H9 (cell line): ENCODE results near the gene LHFPL6. TPM values are rescaled to one million over a fixed set of nuclear protein-coding genes. Genes with fewer than 3 reads are reported as not detected.

Source experiments
- DNase-seq: peaks from one replicate; pipeline ENCODE4 v3.0.0-alpha.2; 2017
- H2AFZ ChIP-seq: one replicate; pipeline ENCODE4 v1.6.1; 2013; ENCODE audit warnings: mild to moderate bottlenecking, low read length, control low read depth, moderate library complexity
- H2AK5ac ChIP-seq: 2 replicates; pipeline ENCODE4 v1.6.1; 2013; ENCODE audit warnings: low read length, control low read depth, mixed read lengths; ENCODE audit not compliant: insufficient read length
- H2BK120ac ChIP-seq: one replicate; pipeline ENCODE4 v1.6.1; 2013; ENCODE audit warnings: low read depth, mild to moderate bottlenecking, low read length, control low read depth, inconsistent platforms; ENCODE audit not compliant: poor library complexity, severe bottlenecking
- H2BK12ac ChIP-seq: 2 replicates; pipeline ENCODE4 v1.6.1; 2013; ENCODE audit warnings: low read length, control low read depth, mixed read lengths, low read depth; ENCODE audit not compliant: insufficient read length
- H2BK15ac ChIP-seq: 2 replicates; pipeline ENCODE4 v1.6.1; 2013; ENCODE audit warnings: low read depth, low read length, control low read depth
- H2BK20ac ChIP-seq: one replicate; pipeline ENCODE4 v1.6.1; 2013; ENCODE audit warnings: low read depth, mild to moderate bottlenecking, low read length, control low read depth, inconsistent platforms; ENCODE audit not compliant: poor library complexity, severe bottlenecking
- H2BK5ac ChIP-seq: 2 replicates; pipeline ENCODE4 v1.6.1; 2013; ENCODE audit warnings: low read length, control low read depth, mixed read lengths; ENCODE audit not compliant: insufficient read length
- H3K14ac ChIP-seq: 2 replicates; pipeline ENCODE4 v1.6.1; 2013; ENCODE audit warnings: low read length, control low read depth; ENCODE audit not compliant: insufficient read depth
- H3K18ac ChIP-seq: 2 replicates; pipeline ENCODE4 v1.6.1; 2013; ENCODE audit warnings: low read depth, mild to moderate bottlenecking, mixed read lengths, low read length, control low read depth; ENCODE audit not compliant: insufficient read length
- H3K23ac ChIP-seq: 2 replicates; pipeline ENCODE4 v1.6.1; 2013; ENCODE audit warnings: low read length, control low read depth, mixed read lengths, low read depth; ENCODE audit not compliant: insufficient read length
- H3K23me2 ChIP-seq: 2 replicates; pipeline ENCODE4 v1.6.1; 2013; ENCODE audit warnings: low read depth, mild to moderate bottlenecking, mixed read lengths, low read length, control low read depth; ENCODE audit not compliant: insufficient read length, poor library complexity, severe bottlenecking
- H3K27ac ChIP-seq: 2 replicates; pipeline ENCODE4 v1.5.1; 2013; ENCODE audit warnings: low read length, control low read depth, mixed read lengths, low read depth; ENCODE audit not compliant: insufficient read length
- H3K27me3 ChIP-seq: 2 replicates; pipeline ENCODE4 v1.6.1; 2013; ENCODE audit warnings: low read length, control low read depth, inconsistent platforms; ENCODE audit not compliant: insufficient read depth
- H3K4ac ChIP-seq: 2 replicates; pipeline ENCODE4 v1.6.1; 2013; ENCODE audit warnings: low read depth, mild to moderate bottlenecking, control low read depth, inconsistent platforms, low read length, moderate library complexity
- H3K4me1 ChIP-seq: 2 replicates; pipeline ENCODE4 v1.6.1; 2013; ENCODE audit warnings: low read length, control low read depth, inconsistent platforms; ENCODE audit not compliant: insufficient read depth
- H3K4me2 ChIP-seq: 2 replicates; pipeline ENCODE4 v1.6.1; 2013; ENCODE audit warnings: low read length, control low read depth, mixed read lengths; ENCODE audit not compliant: insufficient read length, insufficient read depth
- H3K56ac ChIP-seq: 2 replicates; pipeline ENCODE4 v1.6.1; 2013; ENCODE audit warnings: low read depth, mild to moderate bottlenecking, mixed read lengths, low read length, control low read depth; ENCODE audit not compliant: insufficient read length
- H3K79me1 ChIP-seq: 2 replicates; pipeline ENCODE4 v1.6.1; 2013; ENCODE audit warnings: low read depth, mild to moderate bottlenecking, moderate library complexity, low read length, control low read depth, inconsistent platforms; ENCODE audit not compliant: insufficient read depth, poor library complexity, severe bottlenecking
- H3K79me2 ChIP-seq: 2 replicates; pipeline ENCODE4 v1.6.1; 2013; ENCODE audit warnings: low read length, control low read depth, inconsistent platforms; ENCODE audit not compliant: insufficient read depth
- H3K9ac ChIP-seq: 2 replicates; pipeline ENCODE4 v1.6.1; 2013; ENCODE audit warnings: low read length, control low read depth, mixed read lengths; ENCODE audit not compliant: insufficient read length; ENCODE audit errors: extremely low read depth
- H3K9me3 ChIP-seq: one replicate; pipeline ENCODE4 v1.6.1; 2013; ENCODE audit warnings: low read depth, low read length, inconsistent platforms; ENCODE audit not compliant: control insufficient read depth
- H3T11ph ChIP-seq: one replicate; pipeline ENCODE4 v1.6.1; 2013; ENCODE audit warnings: mild to moderate bottlenecking, low read length, control low read depth, inconsistent platforms
- H4K20me1 ChIP-seq: one replicate; pipeline ENCODE4 v1.6.1; 2013; ENCODE audit not compliant: control insufficient read depth, insufficient read length, insufficient read depth
- H4K5ac ChIP-seq: 2 replicates; pipeline ENCODE4 v1.6.1; 2013; ENCODE audit warnings: low read depth, mild to moderate bottlenecking, mixed read lengths, low read length, control low read depth; ENCODE audit not compliant: insufficient read length
- H4K8ac ChIP-seq: replicated peaks from 2 replicates; pipeline ENCODE4 v1.6.1; 2013; ENCODE audit warnings: low read length, control low read depth, mixed read lengths, low read depth; ENCODE audit not compliant: insufficient read length
- H4K91ac ChIP-seq: 2 replicates; pipeline ENCODE4 v1.6.1; 2013; ENCODE audit warnings: low read depth, mild to moderate bottlenecking, moderate library complexity, mixed read lengths, low read length, control low read depth; ENCODE audit not compliant: insufficient read length
- H3K27ac Mint-ChIP-seq, 3 experiments: 2 replicates in 2 of 3; 3 replicates in 1 of 3; pipeline ENCODE4 v1.8.0; 2020 to 2021; ENCODE audit warnings: mixed read lengths in 3 of 3, mild to moderate bottlenecking in 1 of 3, moderate library complexity in 1 of 3
- H3K27me3 Mint-ChIP-seq: 2 replicates; pipeline ENCODE4 v1.8.0; 2021; ENCODE audit warnings: low read depth, mild to moderate bottlenecking, moderate library complexity, mixed read lengths
- H3K36me3 Mint-ChIP-seq, 3 experiments: 2 replicates in 2 of 3; 3 replicates in 1 of 3; pipeline ENCODE4 v1.8.0; 2020 to 2021; ENCODE audit warnings: low read depth in 3 of 3, mixed read lengths in 3 of 3; ENCODE audit not compliant: insufficient read depth in 1 of 3
- H3K4me1 Mint-ChIP-seq, 2 experiments: 2 replicates each; pipeline ENCODE4 v1.8.0; 2020; ENCODE audit warnings: mixed read lengths in 2 of 2
- H3K4me3 Mint-ChIP-seq, 2 experiments: 2 replicates in 1 of 2; 3 replicates in 1 of 2; pipeline ENCODE4 v1.8.0; 2020 to 2021; ENCODE audit warnings: mild to moderate bottlenecking in 2 of 2, mixed read lengths in 2 of 2, moderate library complexity in 1 of 2
- H3K9me3 Mint-ChIP-seq, 2 experiments: 2 replicates in 1 of 2; 3 replicates in 1 of 2; pipeline ENCODE4 v1.8.0; 2020; ENCODE audit warnings: mild to moderate bottlenecking in 2 of 2, mixed read lengths in 2 of 2, moderate library complexity in 1 of 2
- WGBS: extraction: QIAGEN DNeasy Blood & Tissue Kit; methylation state at CpG from one replicate; pipeline ENCODE4 v1.1.7; 2013; ENCODE audit warnings: missing lambda C conversion rate, low lambda C conversion rate, mixed read lengths; ENCODE audit not compliant: insufficient read length; ENCODE audit errors: extremely low coverage; 5-methylcytosine and 5-hydroxymethylcytosine counted together
- total RNA-seq: library from RNA; stranded (reverse); gene quantifications from 2 replicates; pipeline ENCODE4 v1.2.1, GENCODE V29; 2021
- TF ChIP-seq, protein P1 (sequence below): fragments of 200-600 bp; sonication (generic); conservative IDR thresholded peaks from 3 replicates; pipeline ENCODE4 v1.8.0; 2021; ENCODE audit warnings: antibody characterized with exemption, mild to moderate bottlenecking

LHFPL6 gene
- total RNA-seq, 1 experiment from 2014 or later = 3.5 TPM

DNA sequence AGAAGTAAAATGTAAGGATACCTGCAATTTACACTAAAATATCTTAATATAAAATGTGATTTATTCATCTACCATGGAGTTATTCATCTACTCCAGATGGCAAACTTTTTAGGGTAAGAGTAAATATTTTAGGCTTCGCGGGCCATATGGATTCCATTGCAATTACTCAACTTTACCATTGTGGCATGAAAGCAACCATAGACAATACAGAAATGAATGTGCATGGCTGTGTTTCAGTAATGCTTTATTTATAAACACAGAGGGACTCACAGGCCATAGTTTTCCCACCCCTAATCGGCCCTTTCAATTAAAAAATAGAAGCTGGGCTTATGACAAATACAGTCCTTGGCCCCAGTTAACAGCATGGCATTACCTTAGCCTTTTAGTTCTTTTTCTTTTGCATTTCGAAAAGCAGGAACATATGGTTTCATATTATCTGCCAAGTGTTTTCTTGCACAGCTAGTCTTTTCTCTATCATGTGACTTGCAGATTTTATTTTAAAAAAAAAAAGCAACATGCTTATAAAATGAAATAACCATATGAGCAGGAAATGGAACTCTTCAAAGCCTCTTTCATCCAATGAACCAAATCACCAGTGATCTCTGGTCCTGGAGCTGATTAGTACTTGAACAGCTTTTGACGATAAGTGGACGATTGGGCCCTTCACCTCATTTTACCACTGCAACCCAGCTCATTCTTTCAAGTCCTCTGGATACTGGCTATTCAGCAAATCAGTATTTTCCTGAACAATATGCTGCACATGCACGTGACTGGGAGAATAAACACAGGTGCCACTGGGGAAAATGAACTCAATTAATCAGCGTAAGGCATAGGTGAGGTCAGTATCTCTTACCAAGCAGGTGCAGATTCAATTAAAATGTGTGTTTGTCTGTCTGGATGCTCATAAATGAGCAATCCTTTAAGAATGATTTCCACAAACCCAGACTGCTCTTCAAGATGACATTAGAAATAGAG, 63.9 kb downstream of the LHFPL6 start:
- no peaks in the 10 kb centered on the region for H3K36me3 Mint-ChIP-seq
- no peak overlapping the region for H4K91ac ChIP-seq
- no peaks in the 10 kb centered on the region for H3K79me2 ChIP-seq
- no peak overlapping the region for H2AK5ac ChIP-seq
- DNase-seq = no peak
- peaks cover 3 to 8% of the 10 kb centered on the region in 2 experiments; a peak in 2 of 4 replicates for H3K4me1 Mint-ChIP-seq
- no peaks in the 10 kb centered on the region for H3K9me3 Mint-ChIP-seq
- no peak overlapping the region for H3K14ac ChIP-seq
- H3K27me3 ChIP-seq = no peaks in the 10 kb centered on the region
- no peak overlapping the region for H2BK5ac ChIP-seq
- no peak overlapping the region for H3K27ac Mint-ChIP-seq
- H3K4me1 ChIP-seq = no peaks in the 10 kb centered on the region; the same call in 1 of the 2 replicates
- H4K20me1 ChIP-seq = no peaks in the 10 kb centered on the region
- H2BK120ac ChIP-seq = no peak overlapping the region
- H3K4me2 ChIP-seq = no peak overlapping the region
- H4K8ac ChIP-seq = no peak overlapping the region
- H2AFZ ChIP-seq = no peak overlapping the region
- H3K27ac ChIP-seq = no peak overlapping the region
- peaks cover 5% of the 10 kb centered on the region for H3K27me3 Mint-ChIP-seq
- no peak overlapping the region for H3K18ac ChIP-seq
- H3K79me1 ChIP-seq = no peaks in the 10 kb centered on the region
- H3K9me3 ChIP-seq = no peaks in the 10 kb centered on the region
- no peak overlapping the region for H4K5ac ChIP-seq
- H3K4ac ChIP-seq = no peak overlapping the region
- WGBS = no CpG with 5 or more reads among the region's 8 CpGs
- no peak overlapping the region for H3K23ac ChIP-seq
- no peaks in the 10 kb centered on the region for H3K23me2 ChIP-seq
- no peak overlapping the region for H3K9ac ChIP-seq
- H3K56ac ChIP-seq = no peak overlapping the region
- H2BK15ac ChIP-seq = no peak overlapping the region
- no peak overlapping the region for H3K4me3 Mint-ChIP-seq
- TF ChIP-seq, protein P1, sequence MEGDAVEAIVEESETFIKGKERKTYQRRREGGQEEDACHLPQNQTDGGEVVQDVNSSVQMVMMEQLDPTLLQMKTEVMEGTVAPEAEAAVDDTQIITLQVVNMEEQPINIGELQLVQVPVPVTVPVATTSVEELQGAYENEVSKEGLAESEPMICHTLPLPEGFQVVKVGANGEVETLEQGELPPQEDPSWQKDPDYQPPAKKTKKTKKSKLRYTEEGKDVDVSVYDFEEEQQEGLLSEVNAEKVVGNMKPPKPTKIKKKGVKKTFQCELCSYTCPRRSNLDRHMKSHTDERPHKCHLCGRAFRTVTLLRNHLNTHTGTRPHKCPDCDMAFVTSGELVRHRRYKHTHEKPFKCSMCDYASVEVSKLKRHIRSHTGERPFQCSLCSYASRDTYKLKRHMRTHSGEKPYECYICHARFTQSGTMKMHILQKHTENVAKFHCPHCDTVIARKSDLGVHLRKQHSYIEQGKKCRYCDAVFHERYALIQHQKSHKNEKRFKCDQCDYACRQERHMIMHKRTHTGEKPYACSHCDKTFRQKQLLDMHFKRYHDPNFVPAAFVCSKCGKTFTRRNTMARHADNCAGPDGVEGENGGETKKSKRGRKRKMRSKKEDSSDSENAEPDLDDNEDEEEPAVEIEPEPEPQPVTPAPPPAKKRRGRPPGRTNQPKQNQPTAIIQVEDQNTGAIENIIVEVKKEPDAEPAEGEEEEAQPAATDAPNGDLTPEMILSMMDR = no peak
- H2BK12ac ChIP-seq = no peak overlapping the region
- no peak overlapping the region for H3T11ph ChIP-seq
- H2BK20ac ChIP-seq = no peak overlapping the region
